Mesendoderm (in vitro differentiated cells): Measurements from ENCODE around the gene CHST15.

Experiments
- DNase-seq: peaks from one replicate; pipeline ENCODE4 v3.0.0; 2013
- H2AK5ac ChIP-seq: 2 replicates; pipeline ENCODE4 v1.6.1; 2013; ENCODE audit warnings: low read length, inconsistent platforms
- H2BK120ac ChIP-seq: 2 replicates; pipeline ENCODE4 v1.6.1; 2013; ENCODE audit warnings: low read depth, mild to moderate bottlenecking, low read length, moderate library complexity, mixed read lengths
- H2BK15ac ChIP-seq: replicated peaks from 2 replicates; pipeline ENCODE4 v1.6.1; 2013; ENCODE audit warnings: low read depth, mild to moderate bottlenecking, moderate library complexity
- H2BK5ac ChIP-seq: 2 replicates; pipeline ENCODE4 v1.6.1; 2013; ENCODE audit warnings: low read length, inconsistent platforms
- H3K18ac ChIP-seq: 2 replicates; pipeline ENCODE4 v1.6.1; 2013; ENCODE audit warnings: mild to moderate bottlenecking, low read length, mixed read lengths
- H3K23ac ChIP-seq: one replicate; pipeline ENCODE4 v1.6.1; 2013; ENCODE audit warnings: low read length
- H3K27ac ChIP-seq: 2 replicates; pipeline ENCODE4 v1.5.1; 2013; ENCODE audit warnings: low read depth, mild to moderate bottlenecking, inconsistent platforms, low read length, moderate library complexity
- H3K27me3 ChIP-seq: 2 replicates; pipeline ENCODE4 v1.6.1; 2013; ENCODE audit warnings: low read length, control low read depth, mild to moderate bottlenecking, inconsistent platforms; ENCODE audit not compliant: insufficient read depth, poor library complexity
- H3K36me3 ChIP-seq: 2 replicates; pipeline ENCODE4 v1.6.1; 2013; ENCODE audit warnings: low read length, inconsistent platforms; ENCODE audit not compliant: control insufficient read depth, insufficient read depth
- H3K4ac ChIP-seq: one replicate; pipeline ENCODE4 v1.6.1; 2013; ENCODE audit warnings: low read depth, mild to moderate bottlenecking, low read length, moderate library complexity
- H3K4me1 ChIP-seq: 2 replicates; pipeline ENCODE4 v1.6.1; 2013; ENCODE audit warnings: low read depth, low read length, inconsistent platforms; ENCODE audit not compliant: control insufficient read depth
- H3K4me2 ChIP-seq: 2 replicates; pipeline ENCODE4 v1.6.1; 2013; ENCODE audit warnings: low read length
- H3K4me3 ChIP-seq: 2 replicates; pipeline ENCODE4 v1.5.1; 2013; ENCODE audit warnings: mild to moderate bottlenecking, low read length
- H3K56ac ChIP-seq: one replicate; pipeline ENCODE4 v1.6.1; 2013; ENCODE audit warnings: low read length
- H3K79me1 ChIP-seq: 2 replicates; pipeline ENCODE4 v1.6.1; 2013; ENCODE audit warnings: low read length, inconsistent platforms
- H3K79me2 ChIP-seq: 2 replicates; pipeline ENCODE4 v1.6.1; 2013; ENCODE audit warnings: mild to moderate bottlenecking, low read length; ENCODE audit not compliant: control insufficient read depth, insufficient read depth
- H3K9ac ChIP-seq: 2 replicates; pipeline ENCODE4 v1.6.1; 2013; ENCODE audit warnings: low read length, inconsistent platforms
- H4K5ac ChIP-seq: one replicate; pipeline ENCODE4 v1.6.1; 2013; ENCODE audit warnings: low read length
- H4K8ac ChIP-seq: one replicate; pipeline ENCODE4 v1.6.1; 2013; ENCODE audit warnings: low read depth, mild to moderate bottlenecking, control low read depth, low read length, moderate library complexity
- whole genome bisulfite sequencing: extraction: QIAGEN DNeasy Blood & Tissue Kit; methylation state at CpG from one replicate; pipeline ENCODE4 v1.1.7; 2013; ENCODE audit warnings: low lambda C conversion rate, missing lambda C conversion rate; ENCODE audit not compliant: insufficient coverage; ENCODE audit errors: extremely low coverage; 5-methylcytosine and 5-hydroxymethylcytosine counted together

The CHST15 gene

GRCh38 chr10:124114696-124115095 lies 21.3 kb upstream of the CHST15 start:
- no peak overlapping the region for H3K4ac ChIP-seq
- no peak overlapping the region for H3K56ac ChIP-seq
- no peak overlapping the region for H2AK5ac ChIP-seq
- no peaks in the 10 kb centered on the region for H3K4me1 ChIP-seq
- H3K4me2 ChIP-seq: no peak overlapping the region
- no peak overlapping the region for H3K27ac ChIP-seq
- no CpG with 5 or more reads among the region's 4 CpGs for WGBS
- no peaks in the 10 kb centered on the region for H3K27me3 ChIP-seq
- no peak overlapping the region for H3K4me3 ChIP-seq
- H4K8ac ChIP-seq: no peak overlapping the region
- no peak overlapping the region for H2BK15ac ChIP-seq
- no peaks in the 10 kb centered on the region for H3K79me2 ChIP-seq
- no peak overlapping the region for H3K18ac ChIP-seq
- H3K23ac ChIP-seq: no peak overlapping the region
- H3K9ac ChIP-seq: no peak overlapping the region
- no peak overlapping the region for H2BK120ac ChIP-seq
- H3K36me3 ChIP-seq: no peaks in the 10 kb centered on the region
- no peak for DNase-seq
- H2BK5ac ChIP-seq: no peak overlapping the region
- no peaks in the 10 kb centered on the region for H3K79me1 ChIP-seq
- no peak overlapping the region for H4K5ac ChIP-seq

- no peaks in the 10 kb centered on the region for H3K27me3 ChIP-seq
- no CpG with 5 or more reads among the region's 16 CpGs for WGBS
These were observed 19.6 kb upstream of the CHST15 start for GRCh38 chr10:124112891-124113580.

GRCh38 chr10:124110882-124111281 lies 17.5 kb upstream of the CHST15 start:
- no peak for DNase-seq
- Histone ChIP-seq H2BK15ac (no peak overlapping the region), H2BK120ac (no peak overlapping the region), H3K56ac (no peak overlapping the region), H3K23ac (no peak overlapping the region), H3K79me1 (no peaks in the 10 kb centered on the region), H4K5ac (no peak overlapping the region), H2BK5ac (no peak overlapping the region), H3K4me2 (no peak overlapping the region), H3K4me3 (no peak overlapping the region), H3K18ac (no peak overlapping the region), H4K8ac (no peak overlapping the region), H3K27me3 (no peaks in the 10 kb centered on the region), H3K79me2 (no peaks in the 10 kb centered on the region), H3K4me1 (no peaks in the 10 kb centered on the region), H3K9ac (no peak overlapping the region), H3K4ac (no peak overlapping the region), H3K27ac (no peak overlapping the region), H2AK5ac (no peak overlapping the region), H3K36me3 (no peaks in the 10 kb centered on the region)
- no CpG with 5 or more reads among the region's 5 CpGs for WGBS

More at GRCh38 chr10:124112891-124113580, 19.6 kb upstream of the CHST15 start:
- no peaks in the 10 kb centered on the region for H3K4me1 ChIP-seq
- no peak overlapping the region for H4K5ac ChIP-seq
- H3K56ac ChIP-seq: no peak overlapping the region
- no peak overlapping the region for H3K23ac ChIP-seq
- no peak overlapping the region for H4K8ac ChIP-seq
- no peak overlapping the region for H3K4me3 ChIP-seq
- no peak overlapping the region for H3K4ac ChIP-seq
- no peaks in the 10 kb centered on the region for H3K36me3 ChIP-seq
- no peak overlapping the region for H3K18ac ChIP-seq
- no peak overlapping the region for H2BK15ac ChIP-seq
- no peak overlapping the region for H2BK120ac ChIP-seq
- H2AK5ac ChIP-seq: no peak overlapping the region
- no peak overlapping the region for H3K4me2 ChIP-seq
- no peak for DNase-seq
- no peak overlapping the region for H3K27ac ChIP-seq
- H3K79me1 ChIP-seq: no peaks in the 10 kb centered on the region
- no peak overlapping the region for H2BK5ac ChIP-seq
- no peak overlapping the region for H3K9ac ChIP-seq
- H3K79me2 ChIP-seq: no peaks in the 10 kb centered on the region

GRCh38 chr10:124109261-124109660 lies 15.9 kb upstream of the CHST15 start:
- H3K56ac ChIP-seq: no peak overlapping the region
- no peak overlapping the region for H2BK120ac ChIP-seq
- H2AK5ac ChIP-seq: no peak overlapping the region
- H3K9ac ChIP-seq: no peak overlapping the region
- H3K4ac ChIP-seq: no peak overlapping the region
- H3K36me3 ChIP-seq: no peaks in the 10 kb centered on the region
- no peaks in the 10 kb centered on the region for H3K79me2 ChIP-seq
- H3K79me1 ChIP-seq: no peaks in the 10 kb centered on the region
- no peak overlapping the region for H2BK5ac ChIP-seq
- H3K4me2 ChIP-seq: no peak overlapping the region
- no peak overlapping the region for H3K4me3 ChIP-seq
- H3K4me1 ChIP-seq: no peaks in the 10 kb centered on the region
- no peak overlapping the region for H3K18ac ChIP-seq
- no peak overlapping the region for H3K27ac ChIP-seq
- H3K27me3 ChIP-seq: no peaks in the 10 kb centered on the region
- no peak for DNase-seq
- no peak overlapping the region for H3K23ac ChIP-seq
- H4K8ac ChIP-seq: no peak overlapping the region
- no peak overlapping the region for H4K5ac ChIP-seq
- no peak overlapping the region for H2BK15ac ChIP-seq
- no CpG with 5 or more reads among the region's 4 CpGs for WGBS

GRCh38 chr10:124107072-124107471 lies 13.7 kb upstream of the CHST15 start:
- Histone ChIP-seq H4K5ac (no peak overlapping the region), H3K9ac (no peak overlapping the region), H3K4me2 (no peak overlapping the region), H3K27ac (no peak overlapping the region), H3K36me3 (no peaks in the 10 kb centered on the region), H3K4me1 (no peaks in the 10 kb centered on the region), H3K79me2 (no peaks in the 10 kb centered on the region), H2BK120ac (no peak overlapping the region), H3K4ac (no peak overlapping the region), H3K79me1 (no peaks in the 10 kb centered on the region), H2AK5ac (no peak overlapping the region), H4K8ac (no peak overlapping the region), H3K27me3 (no peaks in the 10 kb centered on the region), H2BK15ac (no peak overlapping the region), H3K56ac (no peak overlapping the region), H3K4me3 (no peak overlapping the region), H2BK5ac (no peak overlapping the region), H3K18ac (no peak overlapping the region), H3K23ac (no peak overlapping the region)
- no peak for DNase-seq
- no CpG with 5 or more reads among the region's 5 CpGs for WGBS
